ENCODE results near the gene ADPGK. TPM values are rescaled to one million over a fixed set of nuclear protein-coding genes. Genes with fewer than 3 reads are reported as not detected.

ADPGK gene
- total and polyA plus RNA-seq, 4 donors, result 53.9 to 102 (median 92.4) TPM

DNA sequence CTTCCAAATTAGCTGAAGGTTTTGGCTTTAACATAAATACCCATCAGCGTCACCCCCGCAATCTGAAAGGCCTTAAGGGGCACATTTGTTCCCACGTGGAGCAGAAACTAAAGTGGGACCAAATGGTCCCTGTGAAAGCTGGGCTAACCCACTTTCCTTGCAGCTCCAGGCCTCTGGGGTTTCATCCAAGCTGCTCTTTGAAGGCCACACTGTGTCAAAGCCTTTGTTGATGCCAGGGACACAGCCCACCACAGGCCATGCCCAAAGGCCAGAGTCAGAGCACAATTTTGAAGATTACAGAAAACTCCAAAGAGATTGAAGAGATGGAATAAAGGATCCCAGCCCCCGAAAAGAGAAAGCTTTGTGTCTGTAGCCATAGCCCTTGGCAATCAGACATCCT, 2.7 kb upstream of the ADPGK start:
- TF ChIP-seq, protein P1, sequence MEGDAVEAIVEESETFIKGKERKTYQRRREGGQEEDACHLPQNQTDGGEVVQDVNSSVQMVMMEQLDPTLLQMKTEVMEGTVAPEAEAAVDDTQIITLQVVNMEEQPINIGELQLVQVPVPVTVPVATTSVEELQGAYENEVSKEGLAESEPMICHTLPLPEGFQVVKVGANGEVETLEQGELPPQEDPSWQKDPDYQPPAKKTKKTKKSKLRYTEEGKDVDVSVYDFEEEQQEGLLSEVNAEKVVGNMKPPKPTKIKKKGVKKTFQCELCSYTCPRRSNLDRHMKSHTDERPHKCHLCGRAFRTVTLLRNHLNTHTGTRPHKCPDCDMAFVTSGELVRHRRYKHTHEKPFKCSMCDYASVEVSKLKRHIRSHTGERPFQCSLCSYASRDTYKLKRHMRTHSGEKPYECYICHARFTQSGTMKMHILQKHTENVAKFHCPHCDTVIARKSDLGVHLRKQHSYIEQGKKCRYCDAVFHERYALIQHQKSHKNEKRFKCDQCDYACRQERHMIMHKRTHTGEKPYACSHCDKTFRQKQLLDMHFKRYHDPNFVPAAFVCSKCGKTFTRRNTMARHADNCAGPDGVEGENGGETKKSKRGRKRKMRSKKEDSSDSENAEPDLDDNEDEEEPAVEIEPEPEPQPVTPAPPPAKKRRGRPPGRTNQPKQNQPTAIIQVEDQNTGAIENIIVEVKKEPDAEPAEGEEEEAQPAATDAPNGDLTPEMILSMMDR (IDR thresholded peaks at IDR 0.05; ENCODE audit: control extremely low read depth, extremely low read depth), result no peak
- H3K36me3 ChIP-seq (ENCODE audit: control insufficient read depth in 4 of 4, insufficient read depth in 4 of 4, low read length in 4 of 4), result peaks cover 0 to 4% (median 0%) of the 10 kb centered on the region in 4 donors
- H3K4me3 ChIP-seq, result no peak overlapping the region
- 94 to 96% methylated on average over 4 of the region's 4 CpGs for WGBS, 2 donors
- H3K27me3 ChIP-seq (ENCODE audit: control insufficient read depth in 3 of 3, insufficient read depth in 3 of 3, low read length in 2 of 3), result no peaks in the 10 kb centered on the region
- DNase-seq (peak in 2 of 3 donors; percentile 7 to 28), ATAC-seq (ENCODE audit: insufficient read depth, low FRiP score) (no peak)
- peaks cover 4 to 36% (median 19%) of the 10 kb centered on the region in 5 donors for H3K4me1 ChIP-seq (ENCODE audit: control insufficient read depth in 5 of 5, insufficient read depth in 5 of 5, low read length in 5 of 5)
- no peak overlapping the region for H3K9ac ChIP-seq (ENCODE audit: insufficient read depth in 1 of 2, low read length in 2 of 2)
- no peak overlapping the region for H3K27ac ChIP-seq (ENCODE audit: low read depth in 1 of 2, low read length in 1 of 2)
- H3K9me3 ChIP-seq (ENCODE audit: control insufficient read depth in 4 of 4, insufficient read depth in 3 of 4, low read length in 3 of 4), result no peaks in the 10 kb centered on the region

DNA sequence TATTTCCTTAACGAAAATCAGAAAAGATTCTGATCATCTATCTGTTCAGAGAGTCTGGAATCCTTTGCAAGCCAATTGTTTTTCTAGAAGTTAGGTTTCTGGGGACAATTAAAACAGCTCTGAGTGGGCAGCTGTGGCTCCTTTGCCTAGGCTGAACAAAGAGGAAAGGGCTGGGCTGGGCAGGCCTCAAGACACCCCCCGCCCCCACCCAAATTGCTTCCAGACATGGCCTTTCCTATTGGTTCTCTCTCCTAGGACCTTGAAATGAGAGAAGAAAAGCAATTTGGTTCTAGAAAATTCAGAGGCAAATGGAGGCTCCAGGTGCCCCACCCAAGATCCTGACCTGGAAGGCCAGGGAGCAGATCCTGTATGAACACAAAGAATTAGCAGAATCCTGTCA, 2.3 kb upstream of the ADPGK start:
- no peak for DNase-seq
- H3K36me3 ChIP-seq (ENCODE audit: control insufficient read depth in 4 of 4, insufficient read depth in 4 of 4, low read length in 4 of 4), result peaks cover 0 to 4% (median 0%) of the 10 kb centered on the region in 4 donors
- no peak overlapping the region for H3K27ac ChIP-seq (ENCODE audit: low read depth in 1 of 2, low read length in 1 of 2)
- ATAC-seq (ENCODE audit: insufficient read depth, low FRiP score), result no peak
- WGBS, 2 donors, result 90 to 92% methylated on average over 2 of the region's 2 CpGs
- no peaks in the 10 kb centered on the region for H3K9me3 ChIP-seq (ENCODE audit: control insufficient read depth in 4 of 4, insufficient read depth in 3 of 4, low read length in 3 of 4)
- peaks cover 4 to 36% (median 19%) of the 10 kb centered on the region in 5 donors for H3K4me1 ChIP-seq (ENCODE audit: control insufficient read depth in 5 of 5, insufficient read depth in 5 of 5, low read length in 5 of 5)
- no peak overlapping the region for H3K4me3 ChIP-seq
- peak overlapping the region in 1 of 2 donors; percentile 79 for H3K9ac ChIP-seq (ENCODE audit: insufficient read depth in 1 of 2, low read length in 2 of 2)
- H3K27me3 ChIP-seq (ENCODE audit: control insufficient read depth in 3 of 3, insufficient read depth in 3 of 3, low read length in 2 of 3), result no peaks in the 10 kb centered on the region
- TF ChIP-seq, protein P1 (IDR thresholded peaks at IDR 0.05; ENCODE audit: control extremely low read depth, extremely low read depth), result no peak

DNA sequence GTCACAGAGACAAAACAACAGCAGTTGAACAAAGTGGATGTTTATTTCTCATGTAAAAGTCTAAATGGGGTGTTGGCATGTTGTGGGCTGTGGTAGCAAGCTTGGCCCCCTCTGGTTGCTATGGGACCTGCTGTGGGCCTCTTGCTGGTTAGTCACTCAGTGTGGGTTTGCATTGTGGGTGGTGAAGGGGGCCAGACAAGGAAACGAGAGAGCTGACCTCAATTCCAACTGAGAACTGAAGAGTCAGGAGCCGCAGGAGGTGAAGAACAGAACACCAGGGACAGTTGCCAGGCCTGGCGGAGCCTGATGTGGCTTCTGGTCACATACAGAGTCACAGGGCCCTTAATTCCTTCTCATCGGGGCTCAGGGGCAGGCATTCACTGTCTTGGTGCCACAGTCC, 1.9 kb upstream of the ADPGK start:
- Histone ChIP-seq H3K27me3 (ENCODE audit: control insufficient read depth in 3 of 3, insufficient read depth in 3 of 3, low read length in 2 of 3) (no peaks in the 10 kb centered on the region), H3K36me3 (ENCODE audit: control insufficient read depth in 4 of 4, insufficient read depth in 4 of 4, low read length in 4 of 4) (peaks cover 0 to 4% (median 3%) of the 10 kb centered on the region in 4 donors), H3K9ac (ENCODE audit: insufficient read depth in 1 of 2, low read length in 2 of 2) (peak overlapping the region in 1 of 2 donors; percentile 79), H3K9me3 (ENCODE audit: control insufficient read depth in 4 of 4, insufficient read depth in 3 of 4, low read length in 3 of 4) (no peaks in the 10 kb centered on the region), H3K4me3 (no peak overlapping the region), H3K4me1 (ENCODE audit: control insufficient read depth in 5 of 5, insufficient read depth in 5 of 5, low read length in 5 of 5) (peaks cover 5 to 36% (median 19%) of the 10 kb centered on the region in 5 donors), H3K27ac (ENCODE audit: low read depth in 1 of 2, low read length in 1 of 2) (no peak overlapping the region)
- WGBS, 2 donors, result 55 to 69% methylated on average over 4 of the region's 4 CpGs
- ATAC-seq (ENCODE audit: insufficient read depth, low FRiP score), result no peak
- peak; percentile 89 to 93 (median 92) for DNase-seq
- TF ChIP-seq, protein P1 (IDR thresholded peaks at IDR 0.05; ENCODE audit: control extremely low read depth, extremely low read depth), result no peak

DNA sequence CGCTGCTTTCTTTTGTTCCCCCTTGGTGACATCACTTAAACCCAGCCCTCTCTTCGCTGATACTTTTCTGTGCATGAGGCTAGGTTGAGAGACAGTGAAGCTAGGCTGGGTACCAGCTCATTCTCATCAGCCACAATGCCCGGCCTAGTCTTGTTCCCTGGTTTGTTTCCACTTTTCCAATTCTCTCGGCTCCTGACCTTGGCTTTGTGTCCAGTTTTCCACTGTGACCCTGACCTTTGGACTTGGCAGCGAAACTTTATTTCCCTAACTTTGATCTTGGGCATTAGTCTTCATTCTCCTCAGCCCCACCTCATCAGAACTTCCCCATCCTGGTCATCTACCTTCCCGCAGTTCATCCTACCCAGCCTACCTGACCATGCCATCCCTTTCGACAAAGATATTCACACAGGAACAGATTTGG, 908 bp upstream of the ADPGK start:
- no peak overlapping the region for H3K4me3 ChIP-seq
- H3K27ac ChIP-seq (ENCODE audit: low read depth in 1 of 2, low read length in 1 of 2), result peak overlapping the region; percentile 85 to 100
- WGBS, 2 donors, result 41 to 44% methylated on average over 7 of the region's 7 CpGs
- ATAC-seq (ENCODE audit: insufficient read depth, low FRiP score), result no peak
- TF ChIP-seq, protein P1 (IDR thresholded peaks at IDR 0.05; ENCODE audit: control extremely low read depth, extremely low read depth), result no peak
- H3K36me3 ChIP-seq (ENCODE audit: control insufficient read depth in 4 of 4, insufficient read depth in 4 of 4, low read length in 4 of 4), result peaks cover 0 to 5% (median 3%) of the 10 kb centered on the region in 4 donors
- no peaks in the 10 kb centered on the region for H3K27me3 ChIP-seq (ENCODE audit: control insufficient read depth in 3 of 3, insufficient read depth in 3 of 3, low read length in 2 of 3)
- peak overlapping the region; percentile 79 to 94 for H3K9ac ChIP-seq (ENCODE audit: insufficient read depth in 1 of 2, low read length in 2 of 2)
- DNase-seq, result no peak
- no peaks in the 10 kb centered on the region for H3K9me3 ChIP-seq (ENCODE audit: control insufficient read depth in 4 of 4, insufficient read depth in 3 of 4, low read length in 3 of 4)
- H3K4me1 ChIP-seq (ENCODE audit: control insufficient read depth in 5 of 5, insufficient read depth in 5 of 5, low read length in 5 of 5), result peaks cover 6 to 36% (median 19%) of the 10 kb centered on the region in 5 donors
